Hindlimb muscle (tissue), 1 donor: ENCODE results near the gene SGTA. TPM values are rescaled to one million over a fixed set of nuclear protein-coding genes. Genes with fewer than 3 reads are reported as not detected.

Source experiments
- DNase-seq: peaks from one replicate; pipeline ENCODE4 v3.0.0-alpha.2; 2013
- polyA plus RNA-seq: library from polyadenylated mRNA; unstranded; fragments of 120-200 nt; gene quantifications from one replicate; pipeline ENCODE4 v1.2.1, GENCODE V29; 2013; ENCODE audit not compliant: insufficient read length

SGTA gene
- polyA plus RNA-seq, 1 donor = 105 TPM

- no peak for DNase-seq
These were observed 14.5 kb downstream of the SGTA start for GRCh38 chr19:2768365-2769132.

GRCh38 chr19:2767688-2768087 lies 15.4 kb downstream of the SGTA start:
- DNase-seq = no peak

GRCh38 chr19:2766594-2767372 lies 16.3 kb downstream of the SGTA start:
- no peak for DNase-seq

- DNase-seq = no peak
These were observed 17.7 kb downstream of the SGTA start for GRCh38 chr19:2765376-2765775.

- DNase-seq = no peak
These were observed 18.1 kb downstream of the SGTA start for GRCh38 chr19:2764945-2765344.

- DNase-seq = no peak
These were observed 19.4 kb downstream of the SGTA start for GRCh38 chr19:2763687-2764086.

- no peak for DNase-seq
These were observed 20.1 kb downstream of the SGTA start for GRCh38 chr19:2762783-2763496.

GRCh38 chr19:2761876-2762782 lies 20.9 kb downstream of the SGTA start:
- DNase-seq = no peak

- DNase-seq = no peak
These were observed 21.8 kb downstream of the SGTA start for GRCh38 chr19:2761309-2761677.

GRCh38 chr19:2759965-2760364 lies 23.1 kb downstream of the SGTA start:
- DNase-seq = no peak

GRCh38 chr19:2759362-2759761 lies 23.7 kb downstream of the SGTA start:
- DNase-seq = no peak

- DNase-seq = no peak
These were observed 24.3 kb downstream of the SGTA start for GRCh38 chr19:2758601-2759313.

- no peak for DNase-seq
These were observed 25.9 kb downstream of the SGTA start for GRCh38 chr19:2756921-2757881.

- DNase-seq = no peak
These were observed 26.6 kb downstream of the SGTA start for GRCh38 chr19:2756477-2756876.

- no peak for DNase-seq
These were observed 27.3 kb downstream of the SGTA start for GRCh38 chr19:2755811-2756210.

- DNase-seq = no peak
These were observed 27.7 kb downstream of the SGTA start for GRCh38 chr19:2755448-2755705.

GRCh38 chr19:2754659-2755447 lies 28.2 kb downstream of the SGTA start:
- DNase-seq = no peak

- no peak for DNase-seq
These were observed 31.6 kb downstream of the SGTA start for GRCh38 chr19:2751438-2751830.

- DNase-seq = no peak
These were observed 32.1 kb downstream of the SGTA start for GRCh38 chr19:2750808-2751437.
